ENCODE measurements around the gene MYLIP. TPM values are rescaled to one million over a fixed set of nuclear protein-coding genes. Genes with fewer than 3 reads are reported as not detected.
A peak's percentile ranks its signal among the peaks of the same experiment; 100 is the strongest.

MYLIP gene
- 1 to 10 TPM in 3 of 6 experiments, under 1 TPM in 3; 0.80 to 1.2 (median 1.0) TPM for total RNA-seq (2021; fragmentation: NEBNext Ultra II Directional; extraction: Animal tissue kit (Norgen Biotek cat#: 25700))
- long read RNA-seq, result 0 reads

GRCh38 chr6:16128759-16129622, at the start of gene MYLIP:
MYLIP (plus strand) TSS chr6:16129086; CDS start chr6:16129323, 237 bp downstream.
- no peaks in the 10 kb centered on the region for H3K9me3 Mint-ChIP-seq
- no peaks in the 10 kb centered on the region; the same call in 1 of the 2 replicates for H3K36me3 Mint-ChIP-seq (ENCODE audit: low read depth)
- no peak within 1 kb of the TSS for H3K27ac Mint-ChIP-seq
- peak within 1 kb of the TSS; percentile 86 for H3K4me3 Mint-ChIP-seq
- DNase-seq, result peak; percentile 74
- TF ChIP-seq CTCF (IDR thresholded peaks at IDR 0.05), result peak; percentile 64
- peaks cover 24% of the 10 kb centered on the region for H3K27me3 Mint-ChIP-seq (ENCODE audit: insufficient read depth)
- peaks cover 22% of the 10 kb centered on the region for H3K4me1 Mint-ChIP-seq (ENCODE audit: low read depth)

- TF ChIP-seq CTCF (IDR thresholded peaks at IDR 0.05), result no peak
- H3K36me3 Mint-ChIP-seq (ENCODE audit: low read depth), result no peaks in the 10 kb centered on the region
- H3K4me1 Mint-ChIP-seq (ENCODE audit: low read depth), result no peaks in the 10 kb centered on the region
- H3K27me3 Mint-ChIP-seq (ENCODE audit: insufficient read depth), result peaks cover 3% of the 10 kb centered on the region; the same call in 1 of the 2 replicates
- no peak overlapping the region for H3K27ac Mint-ChIP-seq
- H3K9me3 Mint-ChIP-seq, result no peaks in the 10 kb centered on the region
- H3K4me3 Mint-ChIP-seq, result no peak overlapping the region
- DNase-seq, result no peak
Measured at GRCh38 chr6:16079354-16079753, 49.5 kb upstream of the MYLIP start.

GRCh38 chr6:16080204-16080603, 48.7 kb upstream of the MYLIP start:
- no peak for DNase-seq
- Mint-ChIP-seq H3K27me3 (ENCODE audit: insufficient read depth) (peaks cover 3% of the 10 kb centered on the region; the same call in 1 of the 2 replicates), H3K4me3 (no peak overlapping the region), H3K4me1 (ENCODE audit: low read depth) (no peaks in the 10 kb centered on the region), H3K27ac (no peak overlapping the region), H3K9me3 (no peaks in the 10 kb centered on the region), H3K36me3 (ENCODE audit: low read depth) (no peaks in the 10 kb centered on the region)
- TF ChIP-seq CTCF (IDR thresholded peaks at IDR 0.05), result no peak

GRCh38 chr6:16081326-16081725, 47.6 kb upstream of the MYLIP start:
- H3K4me1 Mint-ChIP-seq (ENCODE audit: low read depth), result no peaks in the 10 kb centered on the region
- TF ChIP-seq CTCF (IDR thresholded peaks at IDR 0.05), result no peak
- no peaks in the 10 kb centered on the region for H3K36me3 Mint-ChIP-seq (ENCODE audit: low read depth)
- DNase-seq, result no peak
- H3K9me3 Mint-ChIP-seq, result no peaks in the 10 kb centered on the region
- no peaks in the 10 kb centered on the region; the same call in 1 of the 2 replicates for H3K27me3 Mint-ChIP-seq (ENCODE audit: insufficient read depth)
- H3K27ac Mint-ChIP-seq, result no peak overlapping the region
- no peak overlapping the region for H3K4me3 Mint-ChIP-seq

- Mint-ChIP-seq H3K27me3 (ENCODE audit: insufficient read depth) (no peaks in the 10 kb centered on the region; the same call in 1 of the 2 replicates), H3K36me3 (ENCODE audit: low read depth) (no peaks in the 10 kb centered on the region), H3K27ac (no peak overlapping the region), H3K4me3 (no peak overlapping the region), H3K4me1 (ENCODE audit: low read depth) (no peaks in the 10 kb centered on the region), H3K9me3 (no peaks in the 10 kb centered on the region)
- DNase-seq, result no peak
- no peak for TF ChIP-seq CTCF (IDR thresholded peaks at IDR 0.05)
Measured at GRCh38 chr6:16082361-16082760, 46.5 kb upstream of the MYLIP start.

All from HFFc6 (cell line).